K562 (cell line): Measurements from ENCODE around the gene ANKRD34A. TPM values are rescaled to one million over a fixed set of nuclear protein-coding genes. Genes with fewer than 3 reads are reported as not detected.

Source experiments
- ATAC-seq: fragments of 200-7000 bp; cut with Tn5 transposase; 3 replicates; pipeline ENCODE4 v1.9.1; 2020; ENCODE audit warnings: moderate library complexity
- BruUV-seq: library from RNA; stranded (reverse); fragments of 400-500 nt; replicated peaks from 2 replicates; lab custom pipeline; 2021; lab: Mats Ljungman, UMichigan
- CTCF ChIA-PET: fragments of 300-600 bp; formaldehyde crosslinking; extraction: SDS; loops from one replicate; lab custom pipeline; 2021; ENCODE audit warnings: low intra/inter-chr PET ratio; lab: Yijun Ruan, JAX
- POLR2A ChIA-PET: fragments of 300-600, 350-650 bp; sonication (Branson Sonifier 250); formaldehyde crosslinking; extraction: SDS; loops from one replicate; lab custom pipeline; 2021; ENCODE audit warnings: antibody characterized with exemption, inconsistent platforms; lab: Yijun Ruan, JAX
- DNase-seq, 4 experiments: peaks; one replicate each; pipeline versions ENCODE4 v3.0.0 to v3.0.0-alpha.2; 2011 to 2018; ENCODE audit warnings: low spot score in 3 of 4, mixed read lengths in 3 of 4; ENCODE audit errors: extremely low read depth in 1 of 4
- FAIRE-seq: peaks from 2 replicates; lab custom pipeline; 2011; peaks lifted over from hg19 to GRCh38; lab: Jason Lieb, UNC
- H2AFZ ChIP-seq: 2 replicates; pipeline ENCODE4 v1.6.0; 2011; ENCODE audit warnings: low read depth, low read length, control low read depth, inconsistent platforms
- H3K27ac ChIP-seq: fragments of 200-600 bp; 3 replicates; pipeline ENCODE4 v1.8.0; 2011; ENCODE audit warnings: low read depth, mild to moderate bottlenecking, control low read depth, inconsistent platforms, low read length, moderate library complexity, mixed read lengths; ENCODE audit errors: extremely low read depth
- H3K27me3 ChIP-seq, 2 experiments: fragments of 300-600 bp in 1 of 2; 2 replicates in 1 of 2; 3 replicates in 1 of 2; pipeline versions ENCODE4 v1.6.0 to v1.8.0; 2011; ENCODE audit warnings: inconsistent platforms in 2 of 2, low read length in 2 of 2, mild to moderate bottlenecking in 1 of 2, mixed read lengths in 1 of 2, moderate library complexity in 1 of 2; ENCODE audit not compliant: control insufficient read depth in 2 of 2, insufficient read depth in 2 of 2
- H3K36me3 ChIP-seq: fragments of 300-600 bp; 3 replicates; pipeline ENCODE4 v1.8.0; 2011; ENCODE audit warnings: mild to moderate bottlenecking, low read length, inconsistent platforms; ENCODE audit not compliant: control insufficient read depth, insufficient read depth
- H3K4me1 ChIP-seq, 2 experiments: fragments of 200-600 bp in 1 of 2; replicated peaks in 1 of 2; 2 replicates in 1 of 2; 3 replicates in 1 of 2; pipeline versions ENCODE4 v1.5.1 to v1.8.0; 2011; ENCODE audit warnings: inconsistent platforms in 2 of 2, low read length in 2 of 2, mild to moderate bottlenecking in 1 of 2, mixed read lengths in 1 of 2, moderate library complexity in 1 of 2; ENCODE audit not compliant: control insufficient read depth in 2 of 2, insufficient read depth in 2 of 2
- H3K4me2 ChIP-seq: 2 replicates; pipeline ENCODE4 v1.6.1; 2011; ENCODE audit warnings: low read length, control low read depth, inconsistent platforms, mixed read lengths; ENCODE audit not compliant: insufficient read depth
- H3K4me3 ChIP-seq: fragments of 200-600 bp; sonication (generic), shearing (Covaris generic); 2 replicates; pipeline ENCODE4 v1.5.1; 2016; ENCODE audit warnings: control low read depth, inconsistent platforms
- H3K79me2 ChIP-seq: fragments of 200-600 bp; 3 replicates; pipeline ENCODE4 v1.8.0; 2011; ENCODE audit warnings: low read length, inconsistent platforms; ENCODE audit not compliant: control insufficient read depth, insufficient read depth
- H3K9ac ChIP-seq, 2 experiments: 2 replicates each; pipeline versions ENCODE4 v1.6.0 to v1.6.1; 2011; ENCODE audit warnings: low read depth in 2 of 2, low read length in 2 of 2, control low read depth in 1 of 2, inconsistent platforms in 1 of 2, mild to moderate bottlenecking in 1 of 2, mixed read lengths in 1 of 2; ENCODE audit not compliant: insufficient read depth in 1 of 2
- H3K9me1 ChIP-seq: one replicate; pipeline ENCODE4 v1.6.0; 2011; ENCODE audit warnings: inconsistent platforms, mild to moderate bottlenecking, low read length, moderate library complexity; ENCODE audit not compliant: control insufficient read depth, insufficient read depth
- H3K9me3 ChIP-seq: replicated peaks from 2 replicates; pipeline ENCODE4 v1.5.1; 2011; ENCODE audit warnings: low read depth, low read length, inconsistent platforms; ENCODE audit not compliant: control insufficient read depth, insufficient read depth
- H4K20me1 ChIP-seq: replicated peaks from 2 replicates; pipeline ENCODE4 v1.6.1; 2011; ENCODE audit warnings: low read length, inconsistent platforms, mixed read lengths; ENCODE audit not compliant: control insufficient read depth, insufficient read depth
- CEBPZ ChIP-seq: fragments of 150-350 bp; IDR thresholded peaks from 2 replicates; pipeline ENCODE4 v1.6.1; 2014; ENCODE audit warnings: low read depth, mild to moderate bottlenecking, low read length, borderline replicate concordance
- KLF1 ChIP-seq: fragments of 450-650 bp; IDR thresholded peaks from 2 replicates; pipeline ENCODE4 v1.6.1; 2016; ENCODE audit warnings: missing genetic modification characterization, missing compliant biosample characterization
- MAX ChIP-seq: sonication (generic); formaldehyde crosslinking; IDR thresholded peaks from 2 replicates; pipeline ENCODE4 v1.9.0; 2022; ENCODE audit warnings: mild to moderate bottlenecking, missing genetic modification reagents
- PRPF4 ChIP-seq: fragments of 200-400 bp; formaldehyde crosslinking; IDR thresholded peaks from one replicate; pipeline ENCODE4 v1.6.1; 2017; ENCODE audit warnings: low read length, low read depth, mild to moderate bottlenecking; ENCODE audit not compliant: insufficient read depth, poor library complexity, severe bottlenecking
- RBM25 ChIP-seq: fragments of 200-400 bp; formaldehyde crosslinking; IDR thresholded peaks from 2 replicates; pipeline ENCODE4 v1.6.1; 2018; ENCODE audit warnings: low read length, low read depth, moderate library complexity; ENCODE audit not compliant: severe bottlenecking
- ZBTB5 ChIP-seq: fragments of 450-650 bp; IDR thresholded peaks from 2 replicates; pipeline ENCODE4 v1.6.1; 2017; ENCODE audit warnings: antibody characterized with exemption
- ZNF121 ChIP-seq: sonication (generic); formaldehyde crosslinking; conservative IDR thresholded peaks from 2 replicates; pipeline ENCODE4 v1.8.0; 2022; ENCODE audit warnings: missing genetic modification reagents
- whole genome bisulfite sequencing: fragments of 100-300 bp; shearing (Covaris generic); methylation state at CpG from one replicate; pipeline ENCODE4 v1.1.6; 2016; ENCODE audit warnings: low coverage, mixed read lengths; ENCODE audit not compliant: insufficient coverage; ENCODE audit errors: missing lambda C conversion rate; 5-methylcytosine and 5-hydroxymethylcytosine counted together
- in situ Hi-C: fragments of 300-500 bp; cut with MboI; formaldehyde crosslinking; loops from 4 replicates; pipeline ENCODE4 v1.15.0; 2018; ENCODE audit warnings: inconsistent platforms, mixed read lengths
- intact Hi-C: fragments of 100-400 bp; cut with micrococcal nuclease; formaldehyde crosslinking; loops from 2 replicates; pipeline ENCODE4 v1.14.2; 2022
- polyA plus RNA-seq, 8 experiments: library from polyadenylated mRNA; depleted of rRNA in 4 of 8; stranded (reverse) in 5 of 8; unstranded in 3 of 8; fragments of >200 nt; fragmentation: Nextera tagmentation in 2 of 8; fragmentation: Illumina TruSeq in 1 of 8; extraction: Ambion mirVana in 2 of 8; extraction: Trizol in 1 of 8; gene quantifications; 2 replicates each; pipeline versions ENCODE4 v1.2.1 to v1.2.3, GENCODE V29; 2011 to 2014; ENCODE audit warnings: inconsistent platforms in 1 of 8, missing spikeins in 1 of 8
- total RNA-seq, 7 experiments: library from RNA; depleted of rRNA in 6 of 7; stranded (reverse); fragments of >200 nt in 6 of 7; fragmentation: Illumina TruSeq in 2 of 7; extraction: Trizol in 2 of 7; gene quantifications; 2 replicates each; pipeline versions ENCODE4 v1.2.1 to v1.2.3, GENCODE V29; 2011 to 2021; ENCODE audit warnings: low replicate concordance in 1 of 7

The ANKRD34A gene
- total and polyA plus RNA-seq, 9 of the 15 experiments (the other 6 are each of a cell fraction or from before 2014, with no cell fraction given) = 0.06 to 1.6 (median 0.43) TPM

GRCh38 chr1:145953861-145954260, 10.5 kb downstream of the ANKRD34A start (continued):
- TF ChIP-seq CEBPZ (no peak), PRPF4 (no peak), ZBTB5 (no peak)

- no peak for ATAC-seq
- no peak for FAIRE-seq
- Histone ChIP-seq H3K9me1 (no peaks in the 10 kb centered on the region), H3K27me3 (no peaks in the 10 kb centered on the region), H3K27ac (no peak overlapping the region), H3K4me1 (peaks cover 4 to 13% of the 10 kb centered on the region in 2 experiments; a peak in 4 of 5 replicates), H3K36me3 (no peaks in the 10 kb centered on the region), H4K20me1 (no peaks in the 10 kb centered on the region), H2AFZ (no peak overlapping the region), H3K9ac (no peak overlapping the region), H3K4me2 (no peak overlapping the region), H3K79me2 (peaks cover 29% of the 10 kb centered on the region), H3K4me3 (no peak overlapping the region), H3K9me3 (no peaks in the 10 kb centered on the region)
- POLR2A ChIA-PET = interaction anchor here (0.6 kb wide), 1 partner anchor 60 kb away, joined by 3 read pairs; no protein-coding TSS in a partner anchor
- intact Hi-C loops = no loop called here
- no TSS peak for BruUV-seq
- in situ Hi-C loops = no loop called here
- no peak for DNase-seq
- CTCF ChIA-PET = no interaction called here
- TF ChIP-seq KLF1 (tag) = no peak
- peak; percentile 69 for TF ChIP-seq ZNF121
- no peak for TF ChIP-seq MAX (CRISPR knock-in tag)
- peak; percentile 3 for TF ChIP-seq RBM25
- WGBS = 97% methylated on average over 3 of the region's 3 CpGs
Observed at GRCh38 chr1:145952903-145953302, 11.5 kb downstream of the ANKRD34A start.
